MV-4-11 (cell line): ENCODE data around the gene KCTD16.

Experiments
- DNase-seq: peaks from one replicate; lab custom pipeline; 2025; lab: John Stamatoyannopoulos, UW

Gene KCTD16

GRCh38 chr5:144531188-144531587 lies 360.5 kb downstream of the KCTD16 start:
- no peak for DNase-seq
